HG03064 (cell line): Measurements from ENCODE around the gene ADAM10.
A peak's percentile ranks its signal among the peaks of the same experiment; 100 is the strongest.
"Not testable (repeated sequence)": the region's sequence is repeated elsewhere in the genome, so short reads cannot be mapped to it uniquely, and the experiment has no call there.

Source experiments
- ATAC-seq: cut with Tn5 transposase; IDR thresholded peaks from one replicate; pipeline ENCODE4 v1.9.1; 2021; ENCODE audit warnings: low read depth; ENCODE audit not compliant: unreplicated experiment

The ADAM10 gene

GRCh38 chr15:58749532-58750337, at the start of gene ADAM10:
Gene ADAM10, minus strand, starts transcription at chr15:58749707. Its CDS starts 173 bp downstream, at chr15:58749534.
- peak; percentile 77 for ATAC-seq

- no peak for ATAC-seq
Observed at GRCh38 chr15:58797505-58797904, 48.0 kb upstream of the ADAM10 start.

- no peak for ATAC-seq
Observed at GRCh38 chr15:58795825-58796224, 46.3 kb upstream of the ADAM10 start.

DNA sequence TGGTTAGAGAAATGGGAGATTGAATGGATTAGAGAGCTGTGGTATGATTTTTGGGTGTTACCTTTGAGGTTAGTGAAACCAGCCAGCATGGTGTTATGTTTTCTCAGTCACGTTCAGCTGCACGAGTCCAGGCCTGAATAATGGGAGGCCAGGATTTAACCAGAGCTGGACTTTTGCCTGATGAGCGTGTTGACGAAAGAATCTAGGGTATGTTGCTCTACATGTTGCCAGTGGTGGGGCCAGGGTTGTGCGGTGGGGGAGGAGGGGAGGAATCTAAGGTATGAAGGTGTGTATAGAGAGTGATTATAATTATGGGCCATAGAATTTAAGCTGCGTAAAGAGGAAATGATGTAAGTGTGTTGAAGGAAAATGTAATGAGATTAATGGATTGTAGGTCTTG, 44.4 kb upstream of the ADAM10 start:
- no peak for ATAC-seq

- no peak for ATAC-seq
Observed at GRCh38 chr15:58788056-58788710, 38.7 kb upstream of the ADAM10 start.

DNA sequence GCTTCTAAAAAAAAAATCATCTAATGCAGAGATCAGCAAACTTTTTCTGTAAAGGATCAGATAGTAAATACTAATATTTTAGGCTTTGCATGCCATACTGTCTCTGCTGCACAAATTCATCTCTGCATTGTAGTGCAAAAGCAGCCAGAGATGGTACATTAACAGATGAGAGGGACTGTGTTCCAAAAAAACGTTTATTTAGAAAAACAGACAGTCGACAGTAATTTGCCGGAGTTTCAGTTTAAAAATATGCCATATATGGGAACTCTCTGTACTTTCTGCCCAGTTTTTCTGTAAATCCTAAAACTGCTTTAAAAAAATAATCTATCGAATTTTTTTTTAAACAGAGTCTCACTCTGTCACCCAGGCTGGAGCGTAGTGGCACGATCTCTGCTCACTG, 35.8 kb upstream of the ADAM10 start:
- no peak for ATAC-seq

DNA sequence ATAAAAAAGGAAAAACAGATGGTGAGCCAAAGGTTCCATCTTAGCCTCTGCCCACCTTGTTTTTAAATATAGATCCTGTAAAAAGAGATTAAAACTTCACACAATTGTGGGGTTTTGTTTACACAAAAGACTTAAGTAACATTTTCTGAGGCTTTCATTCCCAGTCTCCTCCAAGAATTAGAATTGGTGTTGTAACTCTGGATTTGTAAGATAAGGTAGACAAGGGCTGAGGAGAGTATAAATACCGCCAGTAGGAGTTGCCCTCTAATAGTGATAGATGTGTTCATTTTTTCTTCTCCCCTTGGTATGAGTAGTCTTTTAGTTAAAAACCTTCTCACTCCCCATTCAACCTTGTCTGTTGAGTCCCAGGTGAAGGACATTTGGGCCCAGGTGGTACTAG, 30.0 kb upstream of the ADAM10 start:
- no peak for ATAC-seq

DNA sequence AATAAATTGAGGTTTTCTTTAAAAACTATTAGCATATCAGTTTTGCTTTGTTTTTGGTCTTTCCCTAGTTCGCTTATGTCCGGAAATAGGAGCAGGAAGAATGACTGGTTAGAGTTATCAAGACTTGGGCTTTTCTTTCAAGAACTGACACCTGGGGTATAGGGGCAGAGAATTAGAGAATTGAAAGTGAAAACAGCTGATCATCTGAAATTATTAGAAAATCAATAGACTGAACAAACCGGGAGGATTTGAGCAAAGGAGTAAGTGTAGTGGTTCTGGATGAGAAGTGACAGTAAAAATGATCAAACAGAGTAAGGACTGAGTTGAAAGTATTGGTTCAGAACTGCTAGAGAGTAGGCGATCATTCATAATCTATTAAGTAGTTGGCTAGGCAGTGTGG, 27.6 kb upstream of the ADAM10 start:
- no peak for ATAC-seq

DNA sequence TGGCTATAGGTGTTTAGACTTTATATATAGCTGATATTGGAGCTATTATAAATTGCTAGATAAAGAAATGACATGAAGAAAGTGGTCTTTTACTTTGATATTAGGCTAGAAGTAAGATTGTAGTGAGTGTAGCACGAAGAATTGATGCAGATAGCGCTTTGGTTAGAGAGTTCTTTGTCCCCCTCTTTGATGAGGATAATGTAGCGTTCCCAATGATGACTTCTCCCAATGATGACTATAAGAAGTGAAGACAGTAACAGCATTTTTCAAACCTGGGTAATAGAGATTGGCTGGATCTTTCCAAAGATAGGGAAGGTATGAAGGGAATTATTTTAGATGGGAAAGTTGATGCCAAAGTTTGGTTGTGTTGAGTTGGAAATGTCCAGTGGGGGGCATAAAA, 25.9 kb upstream of the ADAM10 start:
- no peak for ATAC-seq

DNA sequence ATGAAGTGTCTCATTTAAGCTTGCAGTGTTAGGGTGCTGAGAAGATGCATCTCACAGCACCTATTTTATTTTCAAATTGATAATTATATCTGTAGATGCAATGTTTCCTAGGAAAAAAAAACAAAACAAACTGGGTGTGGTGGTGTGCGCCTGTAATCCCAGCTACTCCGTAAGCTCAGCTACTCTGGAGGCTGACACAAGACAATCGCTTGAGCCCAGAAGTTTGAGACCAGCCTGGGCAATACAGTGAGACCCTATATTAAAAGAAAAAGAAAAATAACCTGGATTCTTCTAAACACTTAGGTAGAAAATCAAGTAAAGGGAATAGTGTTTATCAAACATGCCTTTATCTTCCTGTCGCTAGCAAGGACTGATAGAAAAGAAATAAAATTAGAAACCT, 23.5 kb upstream of the ADAM10 start:
- no peak for ATAC-seq

- ATAC-seq: peak; percentile 5
Observed at GRCh38 chr15:58771621-58772250, 22.2 kb upstream of the ADAM10 start.

- ATAC-seq: peak; percentile 92
Observed at GRCh38 chr15:58770857-58771620, 21.5 kb upstream of the ADAM10 start, which contains the start of gene MINDY2. Gene MINDY2, plus strand, starts transcription at chr15:58771302. Its CDS starts 94 bp downstream, at chr15:58771396.

DNA sequence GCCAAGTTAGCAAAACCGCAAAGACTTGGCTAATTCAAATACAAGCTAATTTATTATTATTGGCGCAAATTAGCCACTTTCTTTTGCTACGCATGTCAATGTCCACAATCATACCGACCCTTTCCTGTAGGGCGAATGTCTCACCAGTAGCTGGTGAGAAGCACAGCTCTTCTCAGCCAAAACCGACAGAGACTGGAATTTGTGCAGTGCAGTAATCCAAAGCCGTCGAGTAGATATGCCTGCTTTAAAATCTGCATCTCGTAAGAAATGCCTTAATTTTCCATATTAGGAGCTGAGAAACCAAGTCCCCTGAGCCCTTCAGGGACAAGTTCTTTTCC, 21.0 kb upstream of the ADAM10 start:
- ATAC-seq: peak; percentile 26

GRCh38 chr15:58768601-58769004, 19.1 kb upstream of the ADAM10 start:
- not testable (repeated sequence) for ATAC-seq

- ATAC-seq: no peak
Observed at GRCh38 chr15:58766290-58766689, 16.8 kb upstream of the ADAM10 start.

DNA sequence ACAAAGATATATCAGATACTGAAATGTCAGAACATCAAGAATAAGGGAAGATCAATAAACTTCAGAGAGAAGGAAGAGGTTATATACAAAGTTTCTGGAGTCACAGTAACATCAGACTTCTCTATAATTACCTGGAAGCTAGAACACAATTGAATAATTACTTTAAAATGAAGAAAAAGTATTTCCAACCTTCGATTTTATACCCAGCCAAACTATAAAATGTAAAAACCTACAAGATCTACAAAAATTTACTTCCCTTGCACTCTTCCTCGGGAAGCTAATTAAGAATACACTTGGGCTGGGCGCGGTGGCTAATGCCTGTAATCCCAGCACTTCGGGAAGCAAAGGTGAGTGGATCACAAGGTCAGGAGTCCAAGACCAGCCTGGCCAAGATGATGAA, 15.0 kb upstream of the ADAM10 start:
- ATAC-seq: no peak

DNA sequence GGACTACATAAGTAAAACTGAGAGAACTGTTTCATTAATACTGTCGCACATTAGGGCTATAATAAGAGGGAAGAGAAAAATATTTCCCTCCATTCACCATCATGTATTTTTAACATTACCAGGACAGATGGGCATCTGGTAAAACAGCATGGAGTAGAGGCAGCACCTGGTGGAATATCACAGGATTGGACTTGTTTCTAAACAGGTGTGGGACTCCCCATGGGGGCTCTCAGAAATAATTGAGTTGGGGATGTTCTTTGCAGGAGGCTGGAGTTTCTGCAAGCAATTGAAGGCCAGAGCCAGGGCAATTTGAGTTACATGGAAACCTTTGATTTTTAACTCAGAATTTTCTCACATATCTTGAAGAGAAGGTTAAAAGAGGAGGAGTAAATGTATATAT, 13.2 kb upstream of the ADAM10 start:
- no peak for ATAC-seq

DNA sequence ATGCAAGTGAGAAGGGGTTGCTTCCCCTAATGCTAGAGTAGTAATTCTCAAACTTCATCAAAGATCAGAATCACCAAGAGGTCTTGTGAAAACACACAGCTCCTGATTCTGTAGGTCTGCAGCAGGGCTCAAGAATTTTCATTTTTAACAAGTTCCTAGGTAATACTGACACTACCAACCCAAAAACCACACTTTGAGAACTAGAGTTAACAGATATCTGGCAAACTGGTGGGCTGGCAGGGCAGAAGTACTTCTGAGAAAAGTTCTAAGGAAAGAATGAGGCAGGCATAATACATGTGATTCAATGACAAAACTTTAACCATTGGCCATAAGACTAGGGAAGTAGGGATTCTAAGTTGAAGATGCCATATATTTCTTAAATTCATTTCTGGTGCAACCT, 12.8 kb upstream of the ADAM10 start:
- ATAC-seq: no peak

- no peak for ATAC-seq
Observed at GRCh38 chr15:58761010-58761388, 11.5 kb upstream of the ADAM10 start.

DNA sequence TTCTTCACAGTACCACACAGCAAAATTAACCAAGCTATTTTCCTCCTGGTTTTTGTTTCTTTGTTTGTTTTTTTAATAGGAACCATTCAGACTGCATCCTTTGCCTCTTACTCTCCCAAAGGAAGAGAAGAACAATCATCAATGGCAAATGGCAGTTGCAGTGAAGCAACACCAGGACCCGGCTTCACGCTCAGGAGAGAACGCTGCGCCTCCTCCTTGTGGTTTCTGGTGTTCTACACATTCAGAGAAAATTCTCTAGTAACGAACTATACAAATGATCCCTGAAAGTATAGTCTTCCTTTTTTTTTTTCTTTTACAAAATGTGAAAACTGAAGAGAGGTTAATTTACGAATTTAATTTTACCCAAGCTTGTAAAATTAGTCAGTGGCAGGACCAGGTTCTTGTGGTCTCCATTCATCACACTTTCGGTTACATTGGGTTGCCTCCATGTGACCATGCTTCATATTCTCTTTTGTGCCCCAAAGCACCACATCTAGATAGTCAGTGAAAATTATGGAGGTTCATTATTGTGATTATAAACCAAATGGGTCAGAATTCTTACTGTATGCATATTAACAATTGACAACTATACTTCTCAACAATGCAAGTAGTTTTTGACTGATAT, 11.0 kb upstream of the ADAM10 start:
- no peak for ATAC-seq

- ATAC-seq: no peak
Observed at GRCh38 chr15:58758141-58758540, 8.6 kb upstream of the ADAM10 start.
